Left forelimb (tissue), 1 donor: ENCODE results near the gene NFKBIE.
A peak's percentile ranks its signal among the peaks of the same experiment; 100 is the strongest.
"Not testable (repeated sequence)": the region's sequence is repeated elsewhere in the genome, so short reads cannot be mapped to it uniquely, and the experiment has no call there.

Experiments used
- DNase-seq: peaks from one replicate; pipeline ENCODE4 v3.0.0-alpha.2; 2018; ENCODE audit warnings: low spot score

NFKBIE gene

GRCh38 chr6:44265007-44265721 lies at the start of gene NFKBIE:
Gene NFKBIE (minus strand): TSS chr6:44265551. CDS start chr6:44265346, 205 bp downstream.
- peak; percentile 96 for DNase-seq

GRCh38 chr6:44314657-44315056 lies 49.3 kb upstream of the NFKBIE start:
- not testable (repeated sequence) for DNase-seq

- peak; percentile 92 for DNase-seq
These were observed 47.8 kb upstream of the NFKBIE start, which contains the start of gene AARS2 for GRCh38 chr6:44312901-44313788. Gene AARS2 (minus strand): TSS chr6:44313347. CDS start chr6:44313323, 24 bp downstream.

GRCh38 chr6:44311767-44312166 lies 46.4 kb upstream of the NFKBIE start:
- no peak for DNase-seq

- no peak for DNase-seq
These were observed 46.0 kb upstream of the NFKBIE start for GRCh38 chr6:44311304-44311703.

GRCh38 chr6:44310241-44310640 lies 44.9 kb upstream of the NFKBIE start:
- DNase-seq, result no peak

GRCh38 chr6:44309631-44310030 lies 44.3 kb upstream of the NFKBIE start:
- no peak for DNase-seq

GRCh38 chr6:44309092-44309491 lies 43.7 kb upstream of the NFKBIE start:
- DNase-seq, result no peak

- no peak for DNase-seq
These were observed 41.9 kb upstream of the NFKBIE start for GRCh38 chr6:44307217-44307616.

- DNase-seq, result no peak
These were observed 41.4 kb upstream of the NFKBIE start for GRCh38 chr6:44306710-44307109.

GRCh38 chr6:44305200-44305725 lies 39.9 kb upstream of the NFKBIE start:
- DNase-seq, result no peak

GRCh38 chr6:44304282-44305199 lies 39.2 kb upstream of the NFKBIE start:
- DNase-seq, result no peak

GRCh38 chr6:44303842-44304241 lies 38.5 kb upstream of the NFKBIE start:
- peak; percentile 63 for DNase-seq

- no peak for DNase-seq
These were observed 37.5 kb upstream of the NFKBIE start for GRCh38 chr6:44302856-44303255.

GRCh38 chr6:44301782-44302564 lies 36.6 kb upstream of the NFKBIE start:
- DNase-seq, result peak; percentile 62

GRCh38 chr6:44301106-44301505 lies 35.8 kb upstream of the NFKBIE start:
- peak; percentile 56 for DNase-seq

GRCh38 chr6:44300292-44300823 lies 35.0 kb upstream of the NFKBIE start:
- peak; percentile 54 for DNase-seq

GRCh38 chr6:44298864-44299263 lies 33.5 kb upstream of the NFKBIE start:
- DNase-seq, result no peak

- no peak for DNase-seq
These were observed 32.9 kb upstream of the NFKBIE start for GRCh38 chr6:44298055-44298803.
